Astrocyte (in vitro differentiated cells and primary cell): ENCODE data around the gene P2RY6. TPM values are rescaled to one million over a fixed set of nuclear protein-coding genes. Genes with fewer than 3 reads are reported as not detected.

Experiments
- DNase-seq: peaks from one replicate; pipeline ENCODE4 v3.0.0-alpha.2; 2010; ENCODE audit warnings: low read depth
- FAIRE-seq: peaks from 2 replicates; lab custom pipeline; 2011; peaks lifted over from hg19 to GRCh38; lab: Jason Lieb, UNC
- H2AFZ ChIP-seq: 2 replicates; pipeline ENCODE4 v1.6.0; 2012; ENCODE audit warnings: low read depth, low read length, inconsistent platforms
- H3K27ac ChIP-seq: 2 replicates; pipeline ENCODE4 v1.5.1; 2011; ENCODE audit warnings: low read depth, low read length, inconsistent platforms
- H3K27me3 ChIP-seq: 2 replicates; pipeline ENCODE4 v1.6.0; 2011; ENCODE audit warnings: low read length, inconsistent platforms; ENCODE audit not compliant: insufficient read depth
- H3K36me3 ChIP-seq: 2 replicates; pipeline ENCODE4 v1.5.1; 2011; ENCODE audit warnings: low read length, inconsistent platforms; ENCODE audit not compliant: insufficient read depth
- H3K4me1 ChIP-seq: 2 replicates; pipeline ENCODE4 v1.5.1; 2011; ENCODE audit warnings: low read length, inconsistent platforms; ENCODE audit not compliant: insufficient read depth
- H3K4me2 ChIP-seq: 2 replicates; pipeline ENCODE4 v1.6.0; 2012; ENCODE audit warnings: low read length, inconsistent platforms
- H3K4me3 ChIP-seq: 2 replicates; pipeline ENCODE4 v1.5.1; 2011; ENCODE audit warnings: low read depth, mild to moderate bottlenecking, low read length, inconsistent platforms; ENCODE audit not compliant: insufficient read depth
- H3K79me2 ChIP-seq: 2 replicates; pipeline ENCODE4 v1.6.0; 2012; ENCODE audit warnings: mild to moderate bottlenecking, low read length, inconsistent platforms; ENCODE audit not compliant: insufficient read depth
- H3K9ac ChIP-seq: 2 replicates; pipeline ENCODE4 v1.6.0; 2012; ENCODE audit warnings: mild to moderate bottlenecking, low read length, inconsistent platforms
- H3K9me3 ChIP-seq: 2 replicates; pipeline ENCODE4 v1.5.1; 2012; ENCODE audit warnings: low read depth, mild to moderate bottlenecking, low read length, inconsistent platforms; ENCODE audit not compliant: insufficient read depth
- H4K20me1 ChIP-seq: 2 replicates; pipeline ENCODE4 v1.6.0; 2012; ENCODE audit warnings: low read length, inconsistent platforms; ENCODE audit not compliant: insufficient read depth
- H3K27ac Mint-ChIP-seq: one replicate; pipeline ENCODE4 v1.8.0; 2021; ENCODE audit warnings: mild to moderate bottlenecking, mixed read lengths; ENCODE audit not compliant: unreplicated experiment
- H3K27me3 Mint-ChIP-seq: one replicate; pipeline ENCODE4 v1.8.0; 2021; ENCODE audit warnings: low read depth, mixed read lengths; ENCODE audit not compliant: unreplicated experiment
- H3K36me3 Mint-ChIP-seq: one replicate; pipeline ENCODE4 v1.8.0; 2021; ENCODE audit warnings: low read depth, mixed read lengths; ENCODE audit not compliant: unreplicated experiment
- H3K4me1 Mint-ChIP-seq: one replicate; pipeline ENCODE4 v1.8.0; 2021; ENCODE audit warnings: low read depth, mixed read lengths; ENCODE audit not compliant: unreplicated experiment
- H3K4me3 Mint-ChIP-seq: one replicate; pipeline ENCODE4 v1.8.0; 2021; ENCODE audit warnings: mild to moderate bottlenecking, moderate library complexity, mixed read lengths; ENCODE audit not compliant: unreplicated experiment
- H3K9me3 Mint-ChIP-seq: one replicate; pipeline ENCODE4 v1.8.0; 2021; ENCODE audit warnings: mild to moderate bottlenecking, mixed read lengths; ENCODE audit not compliant: unreplicated experiment
- EZH2 ChIP-seq: IDR thresholded peaks from 2 replicates; pipeline ENCODE4 v1.6.1; 2012; ENCODE audit warnings: mild to moderate bottlenecking, low read length, inconsistent platforms; ENCODE audit not compliant: insufficient read depth
- total RNA-seq: library from RNA; stranded (reverse); gene quantifications from 2 replicates; pipeline ENCODE4 v1.2.1, GENCODE V29; 2021
- TF ChIP-seq, protein P1 (sequence below): IDR thresholded peaks from 2 replicates; pipeline ENCODE4 v1.5.1; 2011; ENCODE audit warnings: low read depth, mild to moderate bottlenecking, inconsistent platforms, low read length, moderate library complexity; ENCODE audit not compliant: insufficient read depth

P2RY6 gene
- total RNA-seq, 1 donor from 2014 or later, result 0.75 TPM

DNA sequence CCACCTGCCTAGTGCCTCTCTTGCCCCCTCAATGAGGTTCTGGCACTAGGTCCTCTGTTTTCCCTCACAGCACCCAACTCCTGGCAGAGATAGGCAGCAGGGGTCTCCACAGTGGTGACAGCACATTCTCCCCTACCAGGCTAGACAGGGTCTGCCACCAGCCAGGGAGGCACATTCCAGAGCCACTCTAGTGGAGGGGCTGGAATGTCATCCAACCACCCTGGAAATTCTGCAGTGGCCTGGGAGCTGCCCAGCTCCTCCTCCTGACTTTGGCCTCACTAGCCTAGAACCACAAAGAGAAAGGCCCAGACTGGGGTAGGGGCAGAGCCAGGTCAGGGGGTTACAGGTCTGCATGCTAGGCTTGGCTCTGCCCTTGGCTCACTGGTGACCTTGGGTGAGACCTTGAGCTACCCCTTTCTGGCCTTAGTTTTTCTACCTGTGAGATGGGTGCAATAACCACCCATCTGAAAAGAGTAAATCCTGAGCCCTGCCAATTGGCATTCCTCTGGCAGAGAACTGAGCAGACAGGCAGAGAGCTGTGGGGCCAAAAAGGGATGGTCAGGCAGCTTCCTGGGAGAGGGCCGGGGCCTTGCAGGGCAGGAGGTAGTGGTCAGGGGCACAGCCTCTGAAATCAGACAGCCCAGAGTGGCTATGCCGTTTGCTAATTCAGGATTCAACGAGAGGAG, 47.0 kb upstream of the P2RY6 start:
- no peaks in the 10 kb centered on the region for H4K20me1 ChIP-seq
- no peaks in the 10 kb centered on the region for H3K79me2 ChIP-seq
- no peak overlapping the region for H3K9ac ChIP-seq
- H3K27ac Mint-ChIP-seq, result peak overlapping the region; percentile 34
- H3K36me3 Mint-ChIP-seq, result peaks cover 6% of the 10 kb centered on the region
- no peaks in the 10 kb centered on the region for H3K36me3 ChIP-seq
- peaks cover 85% of the 10 kb centered on the region for H3K27me3 Mint-ChIP-seq
- H3K9me3 Mint-ChIP-seq, result peaks cover 5% of the 10 kb centered on the region
- H3K4me3 ChIP-seq, result no peak overlapping the region
- H3K4me3 Mint-ChIP-seq, result no peak overlapping the region
- DNase-seq (no peak), FAIRE-seq (no peak)
- H3K27ac ChIP-seq, result no peak overlapping the region
- H3K4me2 ChIP-seq, result no peak overlapping the region
- H3K4me1 ChIP-seq, result no peaks in the 10 kb centered on the region
- H3K27me3 ChIP-seq, result peaks cover 5% of the 10 kb centered on the region
- H3K9me3 ChIP-seq, result no peaks in the 10 kb centered on the region
- H3K4me1 Mint-ChIP-seq, result no peaks in the 10 kb centered on the region
- no peak overlapping the region for H2AFZ ChIP-seq
- TF ChIP-seq EZH2, result no peak

DNA sequence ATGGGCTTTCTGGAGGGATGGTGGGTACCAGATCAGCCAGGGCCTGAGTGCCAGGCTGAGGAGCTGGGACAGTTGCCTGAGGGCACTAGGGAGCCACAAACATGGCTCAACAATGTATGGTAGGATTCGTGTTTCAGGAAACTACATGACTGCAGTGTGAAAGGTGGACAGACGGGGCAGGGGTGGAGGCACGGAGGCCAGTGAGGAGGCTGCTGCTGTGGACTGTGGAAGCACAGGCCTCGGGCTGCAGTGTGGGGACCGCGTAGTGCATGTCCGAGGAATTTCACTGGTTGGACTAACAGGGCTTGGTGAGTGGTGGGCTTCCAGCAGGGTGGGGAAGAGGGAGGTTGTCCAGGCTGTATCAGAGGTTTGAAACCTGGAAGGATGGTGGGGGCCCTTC, 46.3 kb upstream of the P2RY6 start:
- no peaks in the 10 kb centered on the region for H3K4me1 ChIP-seq
- H3K9ac ChIP-seq, result no peak overlapping the region
- Mint-ChIP-seq H3K4me3 (no peak overlapping the region), H3K4me1 (no peaks in the 10 kb centered on the region), H3K27ac (peak overlapping the region; percentile 10), H3K36me3 (peaks cover 6% of the 10 kb centered on the region), H3K27me3 (peaks cover 82% of the 10 kb centered on the region), H3K9me3 (peaks cover 5% of the 10 kb centered on the region)
- H2AFZ ChIP-seq, result no peak overlapping the region
- H3K27me3 ChIP-seq, result no peaks in the 10 kb centered on the region
- H3K36me3 ChIP-seq, result no peaks in the 10 kb centered on the region
- no peaks in the 10 kb centered on the region for H3K79me2 ChIP-seq
- H4K20me1 ChIP-seq, result no peaks in the 10 kb centered on the region
- H3K27ac ChIP-seq, result no peak overlapping the region
- H3K4me3 ChIP-seq, result no peak overlapping the region
- DNase-seq (no peak), FAIRE-seq (no peak)
- H3K9me3 ChIP-seq, result no peaks in the 10 kb centered on the region
- TF ChIP-seq, protein P1, sequence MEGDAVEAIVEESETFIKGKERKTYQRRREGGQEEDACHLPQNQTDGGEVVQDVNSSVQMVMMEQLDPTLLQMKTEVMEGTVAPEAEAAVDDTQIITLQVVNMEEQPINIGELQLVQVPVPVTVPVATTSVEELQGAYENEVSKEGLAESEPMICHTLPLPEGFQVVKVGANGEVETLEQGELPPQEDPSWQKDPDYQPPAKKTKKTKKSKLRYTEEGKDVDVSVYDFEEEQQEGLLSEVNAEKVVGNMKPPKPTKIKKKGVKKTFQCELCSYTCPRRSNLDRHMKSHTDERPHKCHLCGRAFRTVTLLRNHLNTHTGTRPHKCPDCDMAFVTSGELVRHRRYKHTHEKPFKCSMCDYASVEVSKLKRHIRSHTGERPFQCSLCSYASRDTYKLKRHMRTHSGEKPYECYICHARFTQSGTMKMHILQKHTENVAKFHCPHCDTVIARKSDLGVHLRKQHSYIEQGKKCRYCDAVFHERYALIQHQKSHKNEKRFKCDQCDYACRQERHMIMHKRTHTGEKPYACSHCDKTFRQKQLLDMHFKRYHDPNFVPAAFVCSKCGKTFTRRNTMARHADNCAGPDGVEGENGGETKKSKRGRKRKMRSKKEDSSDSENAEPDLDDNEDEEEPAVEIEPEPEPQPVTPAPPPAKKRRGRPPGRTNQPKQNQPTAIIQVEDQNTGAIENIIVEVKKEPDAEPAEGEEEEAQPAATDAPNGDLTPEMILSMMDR, result no peak
- TF ChIP-seq EZH2, result no peak
- no peak overlapping the region for H3K4me2 ChIP-seq

DNA sequence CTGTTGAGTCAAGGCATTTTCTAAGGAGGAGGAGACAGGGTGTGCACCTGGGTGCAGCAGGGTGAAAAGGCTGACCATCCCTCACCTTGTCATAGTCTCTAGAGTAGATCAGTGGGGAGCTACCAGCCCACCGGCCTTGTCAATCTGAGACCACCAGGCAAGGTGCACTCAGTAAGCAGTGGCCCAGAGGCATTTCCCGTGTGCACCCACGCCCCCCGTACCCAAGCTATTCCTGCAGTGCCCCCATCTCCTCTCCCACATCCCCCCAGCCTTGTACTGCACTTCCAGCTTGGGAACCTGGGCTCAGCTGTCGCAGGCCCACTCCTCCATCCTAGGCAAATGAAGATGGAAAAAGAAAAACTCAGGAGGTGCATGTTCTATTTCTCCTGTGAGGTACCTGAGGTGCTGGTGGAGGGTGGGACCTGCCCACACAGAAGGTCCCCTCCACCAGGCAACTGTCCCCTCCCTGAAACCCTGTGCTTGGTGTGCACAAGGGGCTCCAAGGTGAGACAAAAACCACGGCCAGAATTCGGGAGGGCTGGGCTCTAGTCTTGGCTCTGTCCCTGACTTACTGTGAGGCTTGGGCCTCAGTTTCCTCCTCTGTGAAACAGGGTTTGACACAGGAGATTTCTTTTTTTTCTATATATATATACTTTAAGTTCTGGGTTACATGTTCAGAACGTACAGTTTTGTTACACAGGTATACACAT, 45.7 kb upstream of the P2RY6 start:
- no peaks in the 10 kb centered on the region for H4K20me1 ChIP-seq
- no peak overlapping the region for H3K4me3 Mint-ChIP-seq
- no peaks in the 10 kb centered on the region for H3K36me3 ChIP-seq
- no peaks in the 10 kb centered on the region for H3K79me2 ChIP-seq
- H3K4me2 ChIP-seq, result no peak overlapping the region
- no peak overlapping the region for H3K27ac ChIP-seq
- no peak overlapping the region for H3K4me3 ChIP-seq
- no peaks in the 10 kb centered on the region for H3K27me3 ChIP-seq
- no peak for DNase-seq
- TF ChIP-seq, protein P1, result no peak
- TF ChIP-seq EZH2, result no peak
- H3K36me3 Mint-ChIP-seq, result peaks cover 6% of the 10 kb centered on the region
- no peaks in the 10 kb centered on the region for H3K4me1 Mint-ChIP-seq
- H3K9me3 Mint-ChIP-seq, result peaks cover 5% of the 10 kb centered on the region
- no peak overlapping the region for H3K9ac ChIP-seq
- no peaks in the 10 kb centered on the region for H3K4me1 ChIP-seq
- FAIRE-seq, result no peak
- no peak overlapping the region for H2AFZ ChIP-seq
- H3K9me3 ChIP-seq, result no peaks in the 10 kb centered on the region
- H3K27me3 Mint-ChIP-seq, result peaks cover 80% of the 10 kb centered on the region
- no peak overlapping the region for H3K27ac Mint-ChIP-seq
